Endothelial cell of umbilical vein (primary cell): ENCODE data around the gene MED12L. TPM values are rescaled to one million over a fixed set of nuclear protein-coding genes. Genes with fewer than 3 reads are reported as not detected.

Source experiments
- BruUV-seq: library from RNA; stranded (reverse); fragments of 400-500 nt; replicated peaks from 2 replicates; lab custom pipeline; 2021; lab: Mats Ljungman, UMichigan
- CTCF ChIA-PET: fragments of 300-600, 350-600 bp; sonication (Branson Sonifier 250); formaldehyde crosslinking; loops from one replicate; lab custom pipeline; 2021; ENCODE audit warnings: antibody characterized with exemption, inconsistent platforms; lab: Charles Lee
- POLR2A ChIA-PET: fragments of 300-600, 350-600 bp; sonication (Branson Sonifier 250); formaldehyde crosslinking; loops from one replicate; lab custom pipeline; 2021; ENCODE audit warnings: antibody characterized with exemption, inconsistent platforms; lab: Charles Lee
- DNase-seq: peaks from one replicate; pipeline ENCODE4 v3.0.0-alpha.2; 2011; ENCODE audit warnings: low read depth, low spot score
- FAIRE-seq: peaks from 2 replicates; lab custom pipeline; 2011; peaks lifted over from hg19 to GRCh38; lab: Jason Lieb, UNC
- H2AFZ ChIP-seq: 2 replicates; pipeline ENCODE4 v1.6.0; 2012; ENCODE audit warnings: low read depth, low read length, control low read depth, inconsistent platforms
- H3K27ac ChIP-seq: 2 replicates; pipeline ENCODE4 v1.5.1; 2011; ENCODE audit warnings: low read depth, mild to moderate bottlenecking, control low read depth, low read length, moderate library complexity; ENCODE audit not compliant: insufficient read depth
- H3K27me3 ChIP-seq, 2 experiments: 2 replicates each; pipeline versions ENCODE4 v1.6.0 to v1.6.1; 2011; ENCODE audit warnings: low read length in 2 of 2, mixed read lengths in 1 of 2; ENCODE audit not compliant: control insufficient read depth in 2 of 2, insufficient read depth in 2 of 2
- H3K36me3 ChIP-seq, 2 experiments: 2 replicates in 1 of 2; 3 replicates in 1 of 2; pipeline ENCODE4 v1.5.1; 2011; ENCODE audit warnings: low read length in 2 of 2, mild to moderate bottlenecking in 1 of 2, moderate library complexity in 1 of 2; ENCODE audit not compliant: control insufficient read depth in 2 of 2, insufficient read depth in 2 of 2; ENCODE audit errors: extremely low read depth in 1 of 2
- H3K4me1 ChIP-seq: 3 replicates; pipeline ENCODE4 v1.5.1; 2011; ENCODE audit warnings: mild to moderate bottlenecking, low read length; ENCODE audit not compliant: control insufficient read depth, insufficient read depth; ENCODE audit errors: extremely low read depth
- H3K4me2 ChIP-seq: 2 replicates; pipeline ENCODE4 v1.6.1; 2011; ENCODE audit warnings: low read length, control low read depth, mixed read lengths; ENCODE audit not compliant: insufficient read depth
- H3K4me3 ChIP-seq, 3 experiments: fragments of 200-600 bp in 1 of 3; sonication (generic), shearing (Covaris generic) in 1 of 3; replicated peaks in 1 of 3; 2 replicates each; pipeline ENCODE4 v1.5.1; 2011 to 2016; ENCODE audit warnings: control low read depth in 3 of 3, low read length in 3 of 3, mild to moderate bottlenecking in 2 of 3, inconsistent platforms in 1 of 3, low read depth in 1 of 3, moderate library complexity in 1 of 3; ENCODE audit not compliant: insufficient read depth in 1 of 3
- H3K79me2 ChIP-seq: 2 replicates; pipeline ENCODE4 v1.6.0; 2012; ENCODE audit warnings: low read length, inconsistent platforms; ENCODE audit not compliant: control insufficient read depth, insufficient read depth
- H3K9ac ChIP-seq: replicated peaks from 2 replicates; pipeline ENCODE3; 2011; ENCODE audit warnings: low read length, control low read depth; ENCODE audit not compliant: insufficient read depth; ENCODE audit errors: extremely low read depth
- H3K9me1 ChIP-seq: replicated peaks from 3 replicates; pipeline ENCODE4 v1.6.0; 2011; ENCODE audit warnings: mild to moderate bottlenecking, low read length; ENCODE audit not compliant: control insufficient read depth, insufficient read depth; ENCODE audit errors: extremely low read depth
- H3K9me3 ChIP-seq: replicated peaks from 2 replicates; pipeline ENCODE4 v1.5.1; 2012; ENCODE audit warnings: low read length, inconsistent platforms; ENCODE audit not compliant: control insufficient read depth, insufficient read depth
- H4K20me1 ChIP-seq: replicated peaks from 2 replicates; pipeline ENCODE3; 2011; ENCODE audit warnings: mild to moderate bottlenecking, low read length; ENCODE audit not compliant: control insufficient read depth, insufficient read depth; ENCODE audit errors: extremely low read depth
- EZH2 ChIP-seq: IDR thresholded peaks from 2 replicates; pipeline ENCODE4 v1.6.1; 2012; ENCODE audit warnings: borderline replicate concordance, low read depth, mild to moderate bottlenecking, moderate library complexity, low read length, inconsistent platforms; ENCODE audit not compliant: severe bottlenecking
- FOS ChIP-seq: IDR thresholded peaks from 2 replicates; pipeline ENCODE4 v1.6.1; 2011; ENCODE audit warnings: mild to moderate bottlenecking, low read length, moderate library complexity, borderline replicate concordance; ENCODE audit not compliant: insufficient read depth
- GATA2 ChIP-seq: IDR thresholded peaks from 2 replicates; pipeline ENCODE4 v1.7.0; 2011; ENCODE audit warnings: low read depth, mild to moderate bottlenecking, moderate library complexity, mixed read lengths, low read length; ENCODE audit not compliant: insufficient read length, insufficient read depth
- JUN ChIP-seq: IDR thresholded peaks from 2 replicates; pipeline ENCODE4 v1.6.1; 2011; ENCODE audit warnings: borderline replicate concordance, low read depth; ENCODE audit not compliant: insufficient read length, insufficient read depth
- MYC ChIP-seq: IDR thresholded peaks from one replicate; pipeline ENCODE4 v1.6.1; 2011; ENCODE audit warnings: mild to moderate bottlenecking, low read depth, low read length
- POLR2A ChIP-seq: IDR thresholded peaks from 2 replicates; pipeline ENCODE4 v1.6.1; 2012; ENCODE audit warnings: low read depth, mild to moderate bottlenecking, control low read depth, low read length
- POLR2AphosphoS5 ChIP-seq: IDR thresholded peaks from 2 replicates; pipeline ENCODE4 v1.6.1; 2012; ENCODE audit warnings: low read depth, mild to moderate bottlenecking, control low read depth, low read length, moderate library complexity; ENCODE audit not compliant: insufficient read depth
- dilution Hi-C: fragments of 300-500 bp; cut with MboI; formaldehyde crosslinking; loops from one replicate; pipeline ENCODE4 v1.15.0; 2019; ENCODE audit warnings: low sequenced_read_pairs; ENCODE audit not compliant: extremely low pct_ligation_motif_present
- intact Hi-C: fragments of 100-400 bp; cut with micrococcal nuclease; formaldehyde crosslinking; loops from one replicate; pipeline ENCODE4 v1.10.0; 2022
- polyA plus RNA-seq, 4 experiments: library from polyadenylated mRNA; depleted of rRNA in 3 of 4; stranded (reverse) in 3 of 4; unstranded in 1 of 4; fragments of >200 nt; gene quantifications; 2 replicates each; pipeline versions ENCODE4 v1.2.1 to v1.2.3, GENCODE V29; 2011 to 2012; ENCODE audit warnings: missing spikeins in 1 of 4
- total RNA-seq: library from RNA; stranded (reverse); gene quantifications from 2 replicates; pipeline ENCODE4 v1.2.3, GENCODE V29; 2021
- TF ChIP-seq, protein P1 (sequence below), 2 donors: IDR thresholded peaks; 1 replicate in 1 of 2; 2 replicates in 1 of 2; pipeline ENCODE4 v1.5.1; 2011; ENCODE audit warnings: low read length in 2 of 2, mild to moderate bottlenecking in 2 of 2, moderate library complexity in 2 of 2, control low read depth in 1 of 2, inconsistent platforms in 1 of 2, low read depth in 1 of 2; ENCODE audit not compliant: insufficient read depth in 1 of 2; ENCODE audit errors: extremely low read depth in 1 of 2
- TF ChIP-seq, protein P2 (sequence below): IDR thresholded peaks from 2 replicates; pipeline ENCODE4 v1.6.1; 2011; ENCODE audit not compliant: insufficient read depth, insufficient read length

Gene MED12L
- total and polyA plus RNA-seq, 2 donors (not counting 3 experiments of a cell fraction or from before 2014, with no cell fraction given), result 0.03 to 0.27 TPM

DNA sequence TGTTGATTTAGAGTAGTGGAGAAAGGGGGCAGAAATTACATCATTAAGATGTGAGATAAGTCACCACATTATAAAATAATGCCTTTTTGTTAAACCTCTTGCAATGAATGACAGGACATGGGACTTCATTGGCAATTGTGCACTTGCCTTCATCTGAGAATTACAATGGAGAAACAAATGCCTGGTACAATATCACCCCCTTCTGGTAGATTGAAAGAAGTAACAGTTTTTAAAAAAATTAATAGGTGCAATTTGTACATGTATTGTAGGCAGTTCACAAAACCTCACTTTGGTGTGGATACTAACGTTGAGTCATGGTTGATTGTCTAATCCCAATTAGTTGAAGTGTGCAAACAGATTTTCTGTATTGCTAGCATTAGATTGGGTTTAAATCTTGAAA, 197.5 kb downstream of the MED12L start:
- no peak overlapping the region for H3K9ac ChIP-seq
- TF ChIP-seq, protein P1, sequence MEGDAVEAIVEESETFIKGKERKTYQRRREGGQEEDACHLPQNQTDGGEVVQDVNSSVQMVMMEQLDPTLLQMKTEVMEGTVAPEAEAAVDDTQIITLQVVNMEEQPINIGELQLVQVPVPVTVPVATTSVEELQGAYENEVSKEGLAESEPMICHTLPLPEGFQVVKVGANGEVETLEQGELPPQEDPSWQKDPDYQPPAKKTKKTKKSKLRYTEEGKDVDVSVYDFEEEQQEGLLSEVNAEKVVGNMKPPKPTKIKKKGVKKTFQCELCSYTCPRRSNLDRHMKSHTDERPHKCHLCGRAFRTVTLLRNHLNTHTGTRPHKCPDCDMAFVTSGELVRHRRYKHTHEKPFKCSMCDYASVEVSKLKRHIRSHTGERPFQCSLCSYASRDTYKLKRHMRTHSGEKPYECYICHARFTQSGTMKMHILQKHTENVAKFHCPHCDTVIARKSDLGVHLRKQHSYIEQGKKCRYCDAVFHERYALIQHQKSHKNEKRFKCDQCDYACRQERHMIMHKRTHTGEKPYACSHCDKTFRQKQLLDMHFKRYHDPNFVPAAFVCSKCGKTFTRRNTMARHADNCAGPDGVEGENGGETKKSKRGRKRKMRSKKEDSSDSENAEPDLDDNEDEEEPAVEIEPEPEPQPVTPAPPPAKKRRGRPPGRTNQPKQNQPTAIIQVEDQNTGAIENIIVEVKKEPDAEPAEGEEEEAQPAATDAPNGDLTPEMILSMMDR (IDR thresholded peaks at IDR 0.05; ENCODE audit: extremely low read depth in 1 of 2, insufficient read depth in 1 of 2, low read depth in 1 of 2, low read length in 2 of 2), result peak; percentile 30 to 42
- no peak for TF ChIP-seq JUN
- H3K4me3 ChIP-seq, result no peak overlapping the region
- H3K27ac ChIP-seq, result no peak overlapping the region
- H3K4me2 ChIP-seq, result no peak overlapping the region
- H2AFZ ChIP-seq, result no peak overlapping the region
- peak; percentile 58 for DNase-seq
- no peaks in the 10 kb centered on the region for H3K9me3 ChIP-seq
- peak; percentile 67 for FAIRE-seq
- H3K36me3 ChIP-seq, result no peaks in the 10 kb centered on the region
- H3K4me1 ChIP-seq, result no peaks in the 10 kb centered on the region
- no peaks in the 10 kb centered on the region for H3K79me2 ChIP-seq
- no TSS peak for BruUV-seq
- CTCF ChIA-PET, result interaction anchor here (0.5 to 10.8 kb wide), 5 partner anchors 10 to 126 kb away, joined by 3 to 98 read pairs (median 5); no protein-coding TSS in a partner anchor
- dilution Hi-C loops (no loop called here), intact Hi-C loops (loop anchor here (1.0 to 5.0 kb wide), 5 partner anchors 56 to 635 kb away; no protein-coding TSS in a partner anchor)
- POLR2A ChIA-PET, result no interaction called here
- H3K9me1 ChIP-seq, result no peaks in the 10 kb centered on the region
- H4K20me1 ChIP-seq, result no peaks in the 10 kb centered on the region
- peaks cover 0 to 6% of the 10 kb centered on the region in 2 experiments for H3K27me3 ChIP-seq

DNA sequence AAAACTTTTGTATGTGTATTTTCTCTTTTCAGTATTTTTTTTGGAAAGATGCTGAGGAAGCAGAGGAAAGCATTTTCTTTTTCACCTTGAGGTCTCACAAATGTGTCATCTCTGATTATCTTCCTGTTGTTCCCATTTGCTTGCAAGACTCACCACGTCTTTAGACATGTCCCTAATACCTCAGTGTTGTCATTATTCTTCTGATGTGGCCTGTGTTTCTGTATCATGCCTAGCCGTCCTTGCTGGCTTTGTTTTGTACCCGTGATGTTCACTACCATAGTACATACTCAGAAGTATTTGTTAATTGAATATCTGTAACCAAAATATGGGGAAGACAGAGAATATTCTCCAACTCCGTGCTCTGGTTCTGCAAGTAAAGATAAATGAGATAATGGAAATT, 197.9 kb downstream of the MED12L start:
- Histone ChIP-seq H3K9ac (no peak overlapping the region), H3K4me3 (no peak overlapping the region), H3K36me3 (no peaks in the 10 kb centered on the region), H3K27me3 (peaks cover 0 to 6% of the 10 kb centered on the region in 2 experiments), H2AFZ (no peak overlapping the region), H3K9me1 (no peaks in the 10 kb centered on the region), H3K9me3 (no peaks in the 10 kb centered on the region), H3K4me2 (no peak overlapping the region), H3K79me2 (no peaks in the 10 kb centered on the region), H4K20me1 (no peaks in the 10 kb centered on the region), H3K27ac (no peak overlapping the region), H3K4me1 (no peaks in the 10 kb centered on the region)
- CTCF ChIA-PET, result interaction anchor here (1.0 to 10.8 kb wide), 4 partner anchors 57 to 127 kb away, joined by 3 to 98 read pairs (median 40); no protein-coding TSS in a partner anchor
- DNase-seq, result no peak
- BruUV-seq, result no TSS peak
- intact Hi-C loops, result loop anchor here (1.0 to 5.0 kb wide), 5 partner anchors 56 to 635 kb away; no protein-coding TSS in a partner anchor
- POLR2A ChIA-PET, result no interaction called here
- FAIRE-seq, result no peak
- dilution Hi-C loops, result no loop called here
- no peak for TF ChIP-seq POLR2A
- TF ChIP-seq MYC, result no peak
- TF ChIP-seq POLR2AphosphoS5, result no peak
- TF ChIP-seq, protein P2, sequence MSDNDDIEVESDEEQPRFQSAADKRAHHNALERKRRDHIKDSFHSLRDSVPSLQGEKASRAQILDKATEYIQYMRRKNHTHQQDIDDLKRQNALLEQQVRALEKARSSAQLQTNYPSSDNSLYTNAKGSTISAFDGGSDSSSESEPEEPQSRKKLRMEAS, result no peak
- TF ChIP-seq, protein P1 (IDR thresholded peaks at IDR 0.05; ENCODE audit: extremely low read depth in 1 of 2, insufficient read depth in 1 of 2, low read depth in 1 of 2, low read length in 2 of 2), result no peak
- no peak for TF ChIP-seq EZH2
- no peak for TF ChIP-seq FOS
- TF ChIP-seq JUN, result no peak
- TF ChIP-seq GATA2, result no peak
